GM13977 (cell line): ENCODE results near the gene IPO5.
A peak's percentile ranks its signal among the peaks of the same experiment; 100 is the strongest.

ENCODE experiments used
- DNase-seq: peaks from one replicate; pipeline ENCODE4 v3.0.0; 2012; ENCODE audit warnings: low spot score
- CTCF ChIP-seq: IDR thresholded peaks from 2 replicates; pipeline ENCODE4 v1.5.1; 2012; ENCODE audit warnings: mild to moderate bottlenecking, control low read depth; ENCODE audit not compliant: insufficient read depth; ENCODE audit errors: extremely low read depth, missing control alignments
- in situ Hi-C: fragments of 300-500 bp; cut with MboI; formaldehyde crosslinking; loops from one replicate; pipeline ENCODE4 v1.12.0; 2022; ENCODE audit warnings: low sequenced_read_pairs, low pct_unique_long_range_greater_than_20kb, mixed read lengths, inconsistent platforms; ENCODE audit not compliant: unreplicated experiment

IPO5 gene

GRCh38 chr13:97967948-97968347, 14.5 kb downstream of the IPO5 start:
- no peak for DNase-seq
- TF ChIP-seq CTCF = no peak
- in situ Hi-C loops = no loop called here

GRCh38 chr13:97971519-97971918, 18.0 kb downstream of the IPO5 start:
- TF ChIP-seq CTCF = no peak
- in situ Hi-C loops = no loop called here
- no peak for DNase-seq

GRCh38 chr13:97974773-97975172, 21.3 kb downstream of the IPO5 start:
- no peak for TF ChIP-seq CTCF
- in situ Hi-C loops = no loop called here
- no peak for DNase-seq

GRCh38 chr13:97975280-97975847, 21.9 kb downstream of the IPO5 start:
- no peak for DNase-seq
- no peak for TF ChIP-seq CTCF
- in situ Hi-C loops = no loop called here

- no peak for TF ChIP-seq CTCF
- DNase-seq = peak; percentile 99
- in situ Hi-C loops = no loop called here
Measured at GRCh38 chr13:97975848-97976609, 22.6 kb downstream of the IPO5 start.

GRCh38 chr13:97976610-97977521, 23.4 kb downstream of the IPO5 start:
- in situ Hi-C loops = no loop called here
- peak; percentile 67 for DNase-seq
- TF ChIP-seq CTCF = no peak
